HEK293 (cell line): Measurements from ENCODE around the gene CCDC61.

ENCODE experiments used
- BCL11A ChIP-seq: fragments of 450-650 bp; formaldehyde crosslinking; IDR thresholded peaks from 2 replicates; pipeline ENCODE4 v1.5.1; 2016; ENCODE audit warnings: low read depth, missing biosample characterization, missing genetic modification characterization
- IKZF3 ChIP-seq: fragments of 450-650 bp; IDR thresholded peaks from 2 replicates; pipeline ENCODE4 v1.5.0; 2018; ENCODE audit warnings: missing biosample characterization, mild to moderate bottlenecking, missing genetic modification characterization, moderate library complexity
- ZBTB21 ChIP-seq: fragments of 450-650 bp; formaldehyde crosslinking; IDR thresholded peaks from 2 replicates; pipeline ENCODE4 v1.5.1; 2017; ENCODE audit warnings: missing biosample characterization, missing genetic modification characterization
- ZEB2 ChIP-seq: fragments of 450-650 bp; formaldehyde crosslinking; IDR thresholded peaks from 2 replicates; pipeline ENCODE4 v1.5.1; 2016; ENCODE audit warnings: missing biosample characterization, missing genetic modification characterization
- ZNF146 ChIP-seq: fragments of 450-650 bp; formaldehyde crosslinking; IDR thresholded peaks from 2 replicates; pipeline ENCODE4 v1.5.1; 2016; ENCODE audit warnings: missing biosample characterization, missing genetic modification characterization
- ZNF274 ChIP-seq, 2 experiments: fragments of 200-500 bp in 1 of 2; fragments of 450-650 bp in 1 of 2; sonication (Bioruptor generic) in 1 of 2; formaldehyde crosslinking in 1 of 2; IDR thresholded peaks; 2 replicates each; pipeline versions ENCODE4 v1.5.1 to v1.6.1; 2014 to 2016; ENCODE audit warnings: borderline replicate concordance in 1 of 2, inconsistent platforms in 1 of 2, low read length in 1 of 2, missing biosample characterization in 1 of 2, missing genetic modification characterization in 1 of 2
- ZNF596 ChIP-seq: fragments of 450-650 bp; IDR thresholded peaks from 2 replicates; pipeline ENCODE4 v1.5.0; 2018; ENCODE audit warnings: missing biosample characterization, mild to moderate bottlenecking, missing genetic modification characterization, moderate library complexity
- ZNF747 ChIP-seq: fragments of 450-650 bp; formaldehyde crosslinking; IDR thresholded peaks from 2 replicates; pipeline ENCODE4 v1.5.1; 2016; ENCODE audit warnings: missing biosample characterization, missing genetic modification characterization
- TF ChIP-seq, protein P1 (sequence below): fragments of 450-650 bp; formaldehyde crosslinking; IDR thresholded peaks from 2 replicates; pipeline ENCODE4 v1.5.1; 2016; ENCODE audit warnings: missing biosample characterization, missing genetic modification characterization
- TF ChIP-seq, protein P2 (sequence below): fragments of 450-650 bp; formaldehyde crosslinking; IDR thresholded peaks from 2 replicates; pipeline ENCODE4 v1.5.1; 2016; ENCODE audit warnings: missing biosample characterization, missing genetic modification characterization

DNA sequence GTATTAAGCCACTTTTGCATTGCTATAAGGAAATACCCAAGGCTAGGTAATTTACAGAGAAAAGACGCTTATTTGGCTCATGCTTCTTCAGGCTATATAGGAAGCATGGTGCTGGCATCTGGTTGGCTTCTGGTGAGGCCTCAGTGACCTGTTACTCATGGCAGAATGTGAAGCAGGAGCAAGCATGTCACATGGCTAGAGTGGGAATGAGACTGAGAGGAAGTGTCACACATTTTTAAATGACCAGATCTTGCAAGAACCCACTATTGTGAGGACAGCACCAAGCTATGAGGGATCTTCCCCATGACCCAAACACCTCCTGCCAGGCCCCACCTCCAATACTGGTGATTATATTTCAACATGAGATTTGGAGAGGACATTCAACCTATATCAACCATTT lies 71.2 kb downstream of the CCDC61 start:
- TF ChIP-seq ZBTB21 (tag by site-specific recombination) (no peak), ZNF274 (IDR thresholded peaks at IDR 0.05; ENCODE audit: low read length) (no peak), ZNF274 (tag by site-specific recombination; IDR thresholded peaks at IDR 0.05; ENCODE audit: borderline replicate concordance) (no peak), ZNF596 (tag by site-specific recombination) (no peak), ZNF747 (tag by site-specific recombination) (no peak), BCL11A (tag by site-specific recombination) (no peak), ZNF146 (no peak), ZEB2 (no peak), IKZF3 (tag by site-specific recombination) (no peak)
- TF ChIP-seq, protein P1, sequence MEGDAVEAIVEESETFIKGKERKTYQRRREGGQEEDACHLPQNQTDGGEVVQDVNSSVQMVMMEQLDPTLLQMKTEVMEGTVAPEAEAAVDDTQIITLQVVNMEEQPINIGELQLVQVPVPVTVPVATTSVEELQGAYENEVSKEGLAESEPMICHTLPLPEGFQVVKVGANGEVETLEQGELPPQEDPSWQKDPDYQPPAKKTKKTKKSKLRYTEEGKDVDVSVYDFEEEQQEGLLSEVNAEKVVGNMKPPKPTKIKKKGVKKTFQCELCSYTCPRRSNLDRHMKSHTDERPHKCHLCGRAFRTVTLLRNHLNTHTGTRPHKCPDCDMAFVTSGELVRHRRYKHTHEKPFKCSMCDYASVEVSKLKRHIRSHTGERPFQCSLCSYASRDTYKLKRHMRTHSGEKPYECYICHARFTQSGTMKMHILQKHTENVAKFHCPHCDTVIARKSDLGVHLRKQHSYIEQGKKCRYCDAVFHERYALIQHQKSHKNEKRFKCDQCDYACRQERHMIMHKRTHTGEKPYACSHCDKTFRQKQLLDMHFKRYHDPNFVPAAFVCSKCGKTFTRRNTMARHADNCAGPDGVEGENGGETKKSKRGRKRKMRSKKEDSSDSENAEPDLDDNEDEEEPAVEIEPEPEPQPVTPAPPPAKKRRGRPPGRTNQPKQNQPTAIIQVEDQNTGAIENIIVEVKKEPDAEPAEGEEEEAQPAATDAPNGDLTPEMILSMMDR (tag by site-specific recombination): no peak
- TF ChIP-seq, protein P2, sequence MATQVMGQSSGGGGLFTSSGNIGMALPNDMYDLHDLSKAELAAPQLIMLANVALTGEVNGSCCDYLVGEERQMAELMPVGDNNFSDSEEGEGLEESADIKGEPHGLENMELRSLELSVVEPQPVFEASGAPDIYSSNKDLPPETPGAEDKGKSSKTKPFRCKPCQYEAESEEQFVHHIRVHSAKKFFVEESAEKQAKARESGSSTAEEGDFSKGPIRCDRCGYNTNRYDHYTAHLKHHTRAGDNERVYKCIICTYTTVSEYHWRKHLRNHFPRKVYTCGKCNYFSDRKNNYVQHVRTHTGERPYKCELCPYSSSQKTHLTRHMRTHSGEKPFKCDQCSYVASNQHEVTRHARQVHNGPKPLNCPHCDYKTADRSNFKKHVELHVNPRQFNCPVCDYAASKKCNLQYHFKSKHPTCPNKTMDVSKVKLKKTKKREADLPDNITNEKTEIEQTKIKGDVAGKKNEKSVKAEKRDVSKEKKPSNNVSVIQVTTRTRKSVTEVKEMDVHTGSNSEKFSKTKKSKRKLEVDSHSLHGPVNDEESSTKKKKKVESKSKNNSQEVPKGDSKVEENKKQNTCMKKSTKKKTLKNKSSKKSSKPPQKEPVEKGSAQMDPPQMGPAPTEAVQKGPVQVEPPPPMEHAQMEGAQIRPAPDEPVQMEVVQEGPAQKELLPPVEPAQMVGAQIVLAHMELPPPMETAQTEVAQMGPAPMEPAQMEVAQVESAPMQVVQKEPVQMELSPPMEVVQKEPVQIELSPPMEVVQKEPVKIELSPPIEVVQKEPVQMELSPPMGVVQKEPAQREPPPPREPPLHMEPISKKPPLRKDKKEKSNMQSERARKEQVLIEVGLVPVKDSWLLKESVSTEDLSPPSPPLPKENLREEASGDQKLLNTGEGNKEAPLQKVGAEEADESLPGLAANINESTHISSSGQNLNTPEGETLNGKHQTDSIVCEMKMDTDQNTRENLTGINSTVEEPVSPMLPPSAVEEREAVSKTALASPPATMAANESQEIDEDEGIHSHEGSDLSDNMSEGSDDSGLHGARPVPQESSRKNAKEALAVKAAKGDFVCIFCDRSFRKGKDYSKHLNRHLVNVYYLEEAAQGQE (tag by site-specific recombination): no peak
